ENCODE results near the gene TM4SF18.

TM4SF18 gene

GRCh38 chr3:149330609-149331331, 2.7 kb downstream of the TM4SF18 start:
- no peak for DNase-seq (ENCODE audit: low read depth)

GRCh38 chr3:149327156-149327555, 6.3 kb downstream of the TM4SF18 start:
- DNase-seq (ENCODE audit: low read depth): no peak

- DNase-seq (ENCODE audit: low read depth): no peak
Observed at GRCh38 chr3:149325581-149325980, 7.9 kb downstream of the TM4SF18 start.

- no peak for DNase-seq (ENCODE audit: low read depth)
Observed at GRCh38 chr3:149324332-149324731, 9.1 kb downstream of the TM4SF18 start.

- DNase-seq (ENCODE audit: low read depth): no peak
Observed at GRCh38 chr3:149321640-149322039, 11.8 kb downstream of the TM4SF18 start.

GRCh38 chr3:149321136-149321535, 12.3 kb downstream of the TM4SF18 start:
- DNase-seq (ENCODE audit: low read depth): no peak

- no peak for DNase-seq (ENCODE audit: low read depth)
Observed at GRCh38 chr3:149319750-149320149, 13.7 kb downstream of the TM4SF18 start.

- no peak for DNase-seq (ENCODE audit: low read depth)
Observed at GRCh38 chr3:149317072-149317471, 16.4 kb downstream of the TM4SF18 start.

GRCh38 chr3:149316437-149316836, 17.0 kb downstream of the TM4SF18 start:
- DNase-seq (ENCODE audit: low read depth): no peak

- DNase-seq (ENCODE audit: low read depth): no peak
Observed at GRCh38 chr3:149315694-149316093, 17.7 kb downstream of the TM4SF18 start.

- DNase-seq (ENCODE audit: low read depth): peak; percentile 56
Observed at GRCh38 chr3:149314807-149315578, 18.4 kb downstream of the TM4SF18 start.

- no peak for DNase-seq (ENCODE audit: low read depth)
Observed at GRCh38 chr3:149313542-149313941, 19.9 kb downstream of the TM4SF18 start.

- no peak for DNase-seq (ENCODE audit: low read depth)
Observed at GRCh38 chr3:149310796-149311534, 22.5 kb downstream of the TM4SF18 start.

- no peak for DNase-seq (ENCODE audit: low read depth)
Observed at GRCh38 chr3:149307435-149307783, 26.0 kb downstream of the TM4SF18 start.

GRCh38 chr3:149306751-149307434, 26.5 kb downstream of the TM4SF18 start:
- no peak for DNase-seq (ENCODE audit: low read depth)

- DNase-seq (ENCODE audit: low read depth): no peak
Observed at GRCh38 chr3:149305376-149305775, 28.1 kb downstream of the TM4SF18 start.

GRCh38 chr3:149299938-149300801, 33.3 kb downstream of the TM4SF18 start:
- DNase-seq (ENCODE audit: low read depth): peak; percentile 92

- no peak for DNase-seq (ENCODE audit: low read depth)
Observed at GRCh38 chr3:149296972-149297371, 36.5 kb downstream of the TM4SF18 start.

- DNase-seq (ENCODE audit: low read depth): no peak
Observed at GRCh38 chr3:149292666-149293065, 40.8 kb downstream of the TM4SF18 start.

- no peak for DNase-seq (ENCODE audit: low read depth)
Observed at GRCh38 chr3:149291178-149291577, 42.3 kb downstream of the TM4SF18 start.

GRCh38 chr3:149288655-149289054, 44.8 kb downstream of the TM4SF18 start:
- DNase-seq (ENCODE audit: low read depth): no peak
